Cardiac septum (tissue), 1 donor: ENCODE measurements around the gene ENOX1. TPM values are rescaled to one million over a fixed set of nuclear protein-coding genes. Genes with fewer than 3 reads are reported as not detected.

Experiments
- DNase-seq: peaks from one replicate; pipeline ENCODE4 v3.0.0-alpha.2; 2020; ENCODE audit warnings: low spot score
- intact Hi-C: fragments of 100-400 bp; cut with DNase I; formaldehyde crosslinking; loops from one replicate; pipeline ENCODE4 v1.14.0; 2022
- total RNA-seq: library from RNA; stranded (reverse); fragmentation: NEBNext Ultra II Directional; extraction: Animal tissue kit (Norgen Biotek cat#: 25700); gene quantifications from one replicate; pipeline ENCODE4 v1.2.1, GENCODE V29; 2021
- donor health status: DM: no; HTN: no; CAD: no.

Gene ENOX1
- total RNA-seq, 1 donor from 2014 or later, result 6.6 TPM

GRCh38 chr13:43383498-43384165 lies 403.1 kb downstream of the ENOX1 start:
- intact Hi-C loops, result no loop called here
- no peak for DNase-seq

DNA sequence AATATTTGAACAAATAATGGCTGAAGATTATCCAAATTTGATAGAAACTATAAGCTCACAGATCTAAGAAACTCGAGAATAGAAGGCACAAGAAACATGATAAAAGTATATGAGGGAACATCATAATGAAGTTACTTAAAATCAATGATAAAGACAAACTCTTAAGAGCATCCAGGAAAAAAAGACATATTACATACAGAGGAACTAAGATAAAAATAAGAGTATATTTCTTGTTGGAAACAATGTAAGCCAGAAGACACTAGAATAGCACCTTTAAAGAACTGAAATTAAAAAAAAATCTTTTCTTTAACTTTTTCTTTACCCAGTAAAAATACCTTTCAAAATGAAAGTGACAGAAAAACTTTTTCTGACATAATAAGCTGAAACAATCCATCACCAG lies 407.0 kb downstream of the ENOX1 start:
- no peak for DNase-seq
- intact Hi-C loops, result no loop called here

DNA sequence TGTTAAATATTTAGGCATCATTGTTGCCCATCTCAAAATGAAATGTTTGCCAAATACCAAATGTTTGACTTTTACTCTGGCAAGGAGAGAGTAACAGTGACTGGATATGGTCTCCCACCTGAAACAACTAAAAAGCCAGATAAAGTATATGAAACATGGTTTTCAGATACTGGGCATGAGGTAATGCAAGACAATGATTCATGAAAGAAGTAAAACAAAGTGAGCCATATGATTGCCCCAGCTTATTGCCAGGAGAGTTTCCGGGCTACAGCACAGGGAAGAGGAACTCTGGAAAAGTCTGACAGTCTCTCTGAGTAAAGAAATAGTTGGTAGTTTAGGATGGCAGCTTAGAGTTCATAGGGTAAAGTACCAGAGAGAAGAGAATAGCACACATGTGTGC lies 408.8 kb downstream of the ENOX1 start:
- no peak for DNase-seq
- intact Hi-C loops, result no loop called here

- intact Hi-C loops, result no loop called here
- no peak for DNase-seq
Measured at GRCh38 chr13:43377149-43377548, 409.6 kb downstream of the ENOX1 start.

GRCh38 chr13:43376596-43376995 lies 410.2 kb downstream of the ENOX1 start:
- no peak for DNase-seq
- intact Hi-C loops, result no loop called here

DNA sequence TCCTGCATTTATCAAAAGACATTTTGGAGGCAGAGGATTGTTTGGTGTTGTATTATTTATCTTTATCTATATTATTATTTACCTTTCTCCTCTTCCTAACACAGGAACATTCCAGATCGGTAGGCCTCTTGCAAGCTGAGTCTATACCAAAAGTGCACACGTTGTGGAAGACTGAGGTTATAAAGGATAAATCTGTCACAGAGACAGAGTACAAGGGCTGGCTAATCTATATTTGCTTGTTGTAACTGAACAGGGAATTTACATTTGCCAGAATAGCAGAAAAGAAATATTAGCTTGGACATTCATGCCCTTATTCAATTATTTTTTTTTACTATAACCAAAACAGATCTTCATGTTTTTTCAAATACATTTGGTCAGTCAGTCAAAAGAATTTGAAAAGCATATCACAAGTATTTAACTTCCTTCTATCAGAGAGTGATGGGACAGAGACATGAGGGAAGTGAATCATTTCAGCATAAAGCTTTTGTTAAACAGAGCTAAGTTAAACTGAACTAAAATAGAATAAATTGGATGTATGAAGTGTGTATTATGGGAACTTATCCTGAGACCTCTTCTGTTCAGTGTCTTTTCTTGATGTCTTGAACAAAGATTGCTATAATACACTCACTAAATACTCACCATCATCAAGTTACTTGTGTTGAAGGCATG lies 410.8 kb downstream of the ENOX1 start:
- DNase-seq, result no peak
- intact Hi-C loops, result no loop called here

- intact Hi-C loops, result no loop called here
- no peak for DNase-seq
Measured at GRCh38 chr13:43374621-43375020, 412.2 kb downstream of the ENOX1 start.

DNA sequence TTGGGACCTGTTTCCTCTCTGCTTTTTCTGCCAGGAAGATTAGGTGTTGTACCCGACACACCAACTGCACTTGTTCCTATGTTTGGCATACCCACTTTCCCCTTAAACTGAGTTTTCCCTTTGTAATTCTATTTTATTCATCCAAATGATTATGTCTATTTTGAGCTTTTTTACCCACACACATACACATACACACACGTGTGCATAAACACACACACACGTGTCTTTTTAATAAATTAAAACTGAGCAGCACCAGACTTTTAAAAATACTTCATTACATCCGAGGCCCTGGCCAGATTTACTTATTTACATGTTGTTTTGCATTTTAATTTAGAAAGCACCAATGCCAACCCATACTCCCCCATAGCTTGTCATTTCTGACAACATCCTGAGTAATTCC lies 413.4 kb downstream of the ENOX1 start:
- DNase-seq, result no peak
- intact Hi-C loops, result no loop called here

DNA sequence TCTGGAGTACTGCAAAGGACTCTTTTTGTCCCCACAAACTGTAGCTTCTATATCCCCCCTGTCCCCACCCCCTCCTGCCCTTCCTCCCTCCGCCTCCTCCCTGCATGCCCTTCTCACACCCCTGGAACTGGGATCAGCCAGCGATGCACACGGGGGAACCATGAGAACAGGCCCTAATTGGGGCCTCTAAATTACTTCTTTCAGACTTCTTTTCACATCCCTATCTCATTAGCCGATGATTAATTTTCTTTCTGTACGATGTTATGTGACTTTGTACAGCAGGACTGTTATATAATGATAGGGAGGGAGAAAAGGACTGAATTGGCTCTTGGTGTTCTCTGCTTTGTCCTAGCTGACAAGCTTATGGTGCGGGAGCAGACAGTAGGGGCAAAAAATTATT lies 415.9 kb downstream of the ENOX1 start:
- no peak for DNase-seq
- intact Hi-C loops, result no loop called here

DNA sequence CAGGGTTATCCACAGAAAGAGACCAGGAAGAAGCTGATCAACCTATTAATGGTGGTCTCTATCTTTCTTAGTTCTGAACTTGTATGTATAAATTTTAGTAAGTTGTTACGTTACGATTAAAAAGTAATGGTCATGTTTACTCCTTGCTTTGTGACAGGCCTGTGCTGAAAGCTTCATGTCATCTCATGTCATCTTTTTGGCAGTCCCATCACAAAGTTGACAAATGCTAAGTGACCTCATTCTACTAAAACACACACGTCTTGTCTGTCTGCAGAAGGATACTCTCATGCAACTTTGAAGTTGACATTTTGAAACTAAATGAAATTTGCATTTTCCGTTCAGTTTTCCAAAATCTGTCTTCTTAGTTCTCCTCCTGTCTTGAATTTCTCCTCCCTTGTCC lies 417.5 kb downstream of the ENOX1 start:
- intact Hi-C loops, result no loop called here
- DNase-seq, result no peak

- intact Hi-C loops, result no loop called here
- DNase-seq, result no peak
Measured at GRCh38 chr13:43368003-43368402, 418.8 kb downstream of the ENOX1 start.

DNA sequence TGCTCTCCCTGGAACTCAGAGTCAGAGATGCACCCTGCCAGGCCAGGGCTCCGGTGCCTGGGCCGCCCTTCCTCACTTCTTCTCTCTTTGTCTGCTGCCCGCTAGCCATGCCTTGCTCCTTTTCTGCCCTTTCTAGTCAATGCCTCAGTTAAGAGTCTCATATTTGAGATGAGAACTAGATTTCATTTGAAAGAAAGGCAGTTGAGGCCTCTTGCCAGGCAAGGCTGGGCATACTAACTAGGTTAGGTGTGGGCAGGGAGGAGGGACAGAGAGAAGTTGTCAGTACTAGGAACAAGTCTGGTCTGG lies 421.8 kb downstream of the ENOX1 start:
- intact Hi-C loops, result no loop called here
- DNase-seq, result no peak

GRCh38 chr13:43364210-43365038 lies 422.3 kb downstream of the ENOX1 start:
- no peak for DNase-seq
- intact Hi-C loops, result no loop called here

GRCh38 chr13:43363156-43363953 lies 423.4 kb downstream of the ENOX1 start:
- intact Hi-C loops, result no loop called here
- no peak for DNase-seq

- no peak for DNase-seq
- intact Hi-C loops, result no loop called here
Measured at GRCh38 chr13:43362556-43362955, 424.2 kb downstream of the ENOX1 start.

DNA sequence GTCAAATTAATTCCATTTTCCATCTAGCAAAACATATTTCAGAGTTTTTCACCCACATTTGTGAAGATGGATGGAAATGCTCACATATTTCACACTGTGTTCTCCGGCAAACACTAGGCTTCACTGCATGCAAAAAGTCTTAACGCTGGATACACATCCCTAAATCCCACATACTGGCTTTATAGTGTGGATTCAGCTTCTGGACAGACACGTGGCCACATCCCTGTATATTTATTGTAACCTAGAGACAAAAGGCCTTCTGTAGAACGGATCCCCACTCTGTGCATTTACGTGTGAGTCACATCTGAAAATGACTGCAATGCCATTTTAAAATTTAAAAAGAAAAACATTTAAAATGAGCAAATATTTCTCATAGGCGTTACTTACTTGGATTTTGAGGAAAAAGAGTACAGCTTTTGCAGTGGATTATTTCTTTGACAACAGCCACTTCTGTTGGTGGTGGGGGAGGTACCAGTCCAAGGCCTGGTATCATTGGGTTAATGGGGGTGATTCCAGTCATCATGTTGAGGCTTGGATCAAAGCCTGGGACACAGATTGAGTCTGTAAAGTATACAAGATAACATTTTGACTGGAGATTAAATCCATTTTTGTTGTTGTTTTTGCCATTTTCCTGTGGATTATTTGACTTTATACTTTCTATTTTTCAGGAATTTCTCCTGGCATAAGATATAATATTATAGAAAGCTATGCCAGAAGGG lies 425.7 kb downstream of the ENOX1 start:
- intact Hi-C loops, result no loop called here
- DNase-seq, result no peak

GRCh38 chr13:43360171-43360570 lies 426.6 kb downstream of the ENOX1 start:
- DNase-seq, result no peak
- intact Hi-C loops, result no loop called here

- DNase-seq, result no peak
- intact Hi-C loops, result no loop called here
Measured at GRCh38 chr13:43359536-43359935, 427.2 kb downstream of the ENOX1 start.

DNA sequence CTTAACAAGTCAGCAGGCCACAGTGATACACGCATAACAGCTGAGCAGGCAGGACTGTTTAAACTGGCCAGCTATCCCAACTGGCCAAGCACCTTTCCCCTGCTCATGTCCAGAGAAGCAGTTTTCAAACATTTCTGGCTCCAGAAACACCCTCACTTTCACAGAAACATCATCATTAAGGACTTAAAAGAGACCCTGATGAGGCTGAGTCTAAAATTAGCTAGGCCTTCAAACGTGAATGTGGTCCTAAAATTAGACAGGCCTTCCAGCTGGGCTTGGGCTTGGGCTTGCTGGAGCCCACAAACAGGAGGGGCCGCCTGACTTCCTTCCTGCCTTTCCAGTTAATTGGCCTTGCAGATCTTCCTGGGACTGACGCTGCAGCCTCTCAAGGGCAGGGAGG lies 429.2 kb downstream of the ENOX1 start:
- DNase-seq, result peak; percentile 81
- intact Hi-C loops, result no loop called here

DNA sequence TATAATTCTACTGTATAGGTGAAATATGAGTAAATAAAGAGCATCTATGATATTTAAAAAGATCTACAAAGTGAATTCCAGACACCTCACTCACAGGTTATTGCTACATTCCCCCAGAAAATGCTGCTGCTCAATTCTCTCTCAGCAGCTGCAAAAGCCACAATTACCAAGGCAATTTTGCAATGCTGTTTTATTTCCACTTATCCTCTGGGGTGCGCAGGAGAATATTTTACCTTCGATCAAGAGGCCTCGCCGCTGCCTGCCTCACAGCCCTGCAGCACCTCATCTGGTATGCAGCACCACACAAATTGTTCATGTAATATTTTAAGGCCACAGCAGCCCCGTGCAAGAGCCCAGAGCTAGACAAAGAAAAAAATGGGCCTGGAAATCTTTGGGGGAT lies 430.2 kb downstream of the ENOX1 start:
- no peak for DNase-seq
- intact Hi-C loops, result no loop called here
